HEK293T (cell line): ENCODE measurements around the gene EXOC4.

Experiments
- CTCF ChIA-PET: fragments of 350-600 bp; formaldehyde crosslinking; extraction: SDS; loops from one replicate; lab custom pipeline; 2021; ENCODE audit warnings: antibody characterized with exemption, inconsistent platforms; lab: Yijun Ruan, JAX
- POLR2A ChIA-PET: fragments of 350-600 bp; formaldehyde crosslinking; extraction: SDS; loops from one replicate; lab custom pipeline; 2020; ENCODE audit warnings: antibody characterized with exemption, inconsistent platforms; lab: Yijun Ruan, JAX
- DNase-seq: peaks from one replicate; pipeline ENCODE4 v3.0.0; 2012; ENCODE audit warnings: mixed read lengths; ENCODE audit errors: extremely low spot score
- ARNT ChIP-seq: fragments of 450-650 bp; IDR thresholded peaks from 2 replicates; pipeline ENCODE4 v1.6.1; 2017; ENCODE audit warnings: mild to moderate bottlenecking
- BHLHE40 ChIP-seq: fragments of 450-650 bp; IDR thresholded peaks from 2 replicates; pipeline ENCODE4 v1.6.1; 2016; ENCODE audit warnings: mild to moderate bottlenecking, moderate library complexity, borderline replicate concordance
- CTBP1 ChIP-seq: fragments of 450-650 bp; IDR thresholded peaks from 2 replicates; pipeline ENCODE4 v1.6.1; 2016; ENCODE audit warnings: borderline replicate concordance
- ELF4 ChIP-seq: fragments of 450-650 bp; IDR thresholded peaks from 2 replicates; pipeline ENCODE4 v1.6.1; 2017; ENCODE audit warnings: antibody characterized with exemption
- FOXA1 ChIP-seq: fragments of 450-650 bp; IDR thresholded peaks from 2 replicates; pipeline ENCODE4 v1.6.1; 2016; ENCODE audit warnings: mild to moderate bottlenecking
- FOXK2 ChIP-seq: fragments of 450-650 bp; IDR thresholded peaks from 2 replicates; pipeline ENCODE4 v1.6.1; 2016; ENCODE audit warnings: mild to moderate bottlenecking
- FOXM1 ChIP-seq: fragments of 450-650 bp; IDR thresholded peaks from 2 replicates; pipeline ENCODE4 v1.6.1; 2017; ENCODE audit warnings: mild to moderate bottlenecking, borderline replicate concordance
- HDGF ChIP-seq: fragments of 450-650 bp; IDR thresholded peaks from 2 replicates; pipeline ENCODE4 v1.6.1; 2017; ENCODE audit warnings: antibody characterized with exemption, borderline replicate concordance
- L3MBTL2 ChIP-seq: fragments of 450-650 bp; conservative IDR thresholded peaks from 2 replicates; pipeline ENCODE4 v1.6.1; 2016; ENCODE audit warnings: mild to moderate bottlenecking
- LEF1 ChIP-seq: fragments of 450-650 bp; IDR thresholded peaks from 2 replicates; pipeline ENCODE4 v1.6.1; 2017; ENCODE audit warnings: mild to moderate bottlenecking, borderline replicate concordance
- NFRKB ChIP-seq: fragments of 450-650 bp; IDR thresholded peaks from 2 replicates; pipeline ENCODE4 v1.6.1; 2016; ENCODE audit warnings: mild to moderate bottlenecking, moderate library complexity
- SP1 ChIP-seq: fragments of 450-650 bp; IDR thresholded peaks from 2 replicates; pipeline ENCODE4 v1.6.1; 2017
- SUZ12 ChIP-seq: fragments of 450-650 bp; IDR thresholded peaks from 2 replicates; pipeline ENCODE4 v1.6.1; 2016; ENCODE audit warnings: mild to moderate bottlenecking
- TARDBP ChIP-seq: fragments of 450-650 bp; IDR thresholded peaks from 2 replicates; pipeline ENCODE4 v1.6.1; 2016
- ZNF384 ChIP-seq: fragments of 450-650 bp; IDR thresholded peaks from 2 replicates; pipeline ENCODE4 v1.6.1; 2016
- TF ChIP-seq, protein P1 (sequence below): fragments of 450-650 bp; IDR thresholded peaks from 2 replicates; pipeline ENCODE4 v1.6.1; 2016

The EXOC4 gene

DNA sequence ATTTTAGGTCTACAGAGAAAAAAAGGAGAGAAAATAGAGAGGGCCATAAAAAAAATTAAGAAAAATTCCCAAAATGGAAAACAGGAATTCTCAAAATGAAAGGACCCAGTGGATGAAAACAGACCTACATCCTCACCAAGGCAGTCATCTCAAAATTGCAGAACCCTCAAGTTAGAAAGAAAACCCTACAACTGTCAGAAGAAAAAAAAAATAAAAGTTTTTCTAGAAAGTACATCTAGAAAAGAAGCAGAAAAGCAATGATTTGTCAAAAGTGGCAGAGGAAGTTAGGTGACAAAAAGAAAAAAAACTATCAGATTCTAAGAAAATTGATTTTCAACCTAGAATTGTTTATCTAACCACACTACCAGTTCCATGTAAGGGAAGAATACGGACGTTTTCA is 706.6 kb downstream of the EXOC4 start:
- TF ChIP-seq SUZ12 (no peak), FOXM1 (no peak), LEF1 (no peak), SP1 (no peak), CTBP1 (no peak), ARNT (no peak)
- TF ChIP-seq, protein P1, sequence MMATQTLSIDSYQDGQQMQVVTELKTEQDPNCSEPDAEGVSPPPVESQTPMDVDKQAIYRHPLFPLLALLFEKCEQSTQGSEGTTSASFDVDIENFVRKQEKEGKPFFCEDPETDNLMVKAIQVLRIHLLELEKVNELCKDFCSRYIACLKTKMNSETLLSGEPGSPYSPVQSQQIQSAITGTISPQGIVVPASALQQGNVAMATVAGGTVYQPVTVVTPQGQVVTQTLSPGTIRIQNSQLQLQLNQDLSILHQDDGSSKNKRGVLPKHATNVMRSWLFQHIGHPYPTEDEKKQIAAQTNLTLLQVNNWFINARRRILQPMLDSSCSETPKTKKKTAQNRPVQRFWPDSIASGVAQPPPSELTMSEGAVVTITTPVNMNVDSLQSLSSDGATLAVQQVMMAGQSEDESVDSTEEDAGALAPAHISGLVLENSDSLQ: no peak
- ChIA-PET CTCF (no interaction called here), POLR2A (no interaction called here)
- no peak for DNase-seq

DNA sequence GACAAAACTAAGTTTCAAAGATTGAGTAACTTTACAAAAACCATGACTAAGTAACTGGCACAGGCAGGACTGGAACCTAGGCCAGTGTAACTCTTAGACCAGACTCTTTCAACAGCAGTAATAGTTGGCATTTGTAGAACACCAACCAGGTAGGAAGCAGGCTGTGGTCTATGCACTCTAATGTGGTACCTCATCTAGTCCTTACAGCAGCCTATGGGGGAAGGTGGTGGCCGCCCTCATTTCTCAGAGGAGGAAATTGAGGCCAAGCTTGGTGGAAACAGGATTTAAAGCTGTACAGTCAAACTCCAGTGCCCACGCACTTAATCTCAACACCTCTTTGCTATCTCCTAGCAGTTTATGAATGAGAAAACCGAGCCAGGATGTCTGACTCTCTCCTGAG is 708.8 kb downstream of the EXOC4 start:
- ChIA-PET CTCF (no interaction called here), POLR2A (no interaction called here)
- DNase-seq: no peak
- TF ChIP-seq SP1 (no peak), L3MBTL2 (no peak), NFRKB (no peak), BHLHE40 (no peak), LEF1 (no peak), FOXA1 (no peak), SUZ12 (no peak), CTBP1 (no peak)

DNA sequence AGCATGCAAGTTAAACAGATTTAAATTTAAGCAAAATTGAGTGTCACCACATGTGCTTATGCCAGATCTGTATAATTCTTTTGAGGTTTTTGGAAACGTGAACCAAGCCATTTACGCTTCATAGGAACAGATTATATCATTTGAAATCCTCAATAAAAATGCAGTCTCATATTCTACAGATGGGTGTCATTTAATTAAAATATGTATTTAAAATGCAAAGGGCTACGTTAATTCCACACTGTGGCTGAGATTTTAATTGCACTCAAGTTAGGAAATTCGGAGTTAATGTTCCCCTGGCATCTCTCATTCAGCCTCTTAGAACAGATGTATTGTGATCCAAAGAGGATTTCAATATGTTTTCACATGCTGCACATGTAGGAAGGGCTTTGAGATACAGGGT is 709.8 kb downstream of the EXOC4 start:
- POLR2A ChIA-PET: no interaction called here
- CTCF ChIA-PET: no interaction called here

DNA sequence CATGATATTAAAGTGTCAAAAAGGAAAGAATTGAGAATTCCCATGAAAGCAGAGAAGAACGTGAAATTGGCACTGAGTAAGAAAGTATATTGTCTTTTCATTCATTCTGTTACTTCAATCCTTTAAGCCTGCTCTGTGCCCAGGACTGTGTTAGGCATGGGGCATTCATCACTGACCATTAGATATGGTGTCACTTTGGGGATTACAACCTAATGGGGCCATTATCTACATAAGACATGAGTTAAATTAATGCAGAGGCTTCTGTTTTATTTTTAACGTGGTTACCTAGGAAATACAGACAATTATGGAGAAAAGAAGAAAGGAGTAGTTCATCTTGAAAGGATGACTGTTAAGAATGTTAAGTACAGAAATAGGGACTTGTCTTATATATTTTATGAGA is 710.8 kb downstream of the EXOC4 start:
- ChIA-PET CTCF (no interaction called here), POLR2A (no interaction called here)
- DNase-seq: no peak
- TF ChIP-seq HDGF (no peak), FOXK2 (no peak), BHLHE40 (no peak), TARDBP (no peak), FOXM1 (no peak), FOXA1 (no peak), SUZ12 (no peak), L3MBTL2 (no peak), ZNF384 (no peak), SP1 (no peak), ELF4 (no peak), NFRKB (no peak), ARNT (no peak), CTBP1 (no peak), LEF1 (no peak)
- TF ChIP-seq, protein P1: no peak

More for the DNA sequence above, 709.8 kb downstream of the EXOC4 start:
- DNase-seq: no peak
- TF ChIP-seq L3MBTL2 (no peak), FOXK2 (no peak), TARDBP (no peak), ARNT (no peak), FOXA1 (no peak), SUZ12 (no peak), NFRKB (no peak), FOXM1 (no peak), ZNF384 (no peak), BHLHE40 (no peak), CTBP1 (no peak), ELF4 (no peak), SP1 (no peak), HDGF (no peak), LEF1 (no peak)
- TF ChIP-seq, protein P1: no peak

DNA sequence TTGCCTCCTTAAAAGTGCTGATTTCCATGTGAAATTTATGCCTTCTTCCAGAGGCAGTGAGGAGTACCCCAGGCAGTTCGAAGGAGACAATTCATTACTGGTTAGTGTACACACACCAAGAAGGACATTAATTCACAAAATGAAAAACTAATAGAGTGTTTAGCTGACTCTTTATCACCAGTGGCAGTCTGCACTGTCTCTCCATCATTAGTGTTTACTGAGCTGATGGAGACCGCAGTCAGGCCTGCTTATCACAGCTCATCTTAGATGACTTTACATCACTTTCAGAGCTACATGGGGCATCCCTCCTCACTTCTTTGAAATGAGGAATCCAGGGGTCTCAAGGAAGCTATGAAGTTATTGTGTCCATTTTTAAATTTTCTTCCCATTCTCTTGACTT is 718.7 kb downstream of the EXOC4 start:
- DNase-seq: no peak
- CTCF ChIA-PET: no interaction called here
- TF ChIP-seq CTBP1 (no peak), FOXM1 (no peak), ZNF384 (no peak), LEF1 (no peak), FOXK2 (no peak), ARNT (no peak), L3MBTL2 (no peak), TARDBP (no peak), BHLHE40 (no peak), SUZ12 (no peak), SP1 (no peak), FOXA1 (no peak), ELF4 (no peak), NFRKB (no peak), HDGF (no peak)
- TF ChIP-seq, protein P1: no peak
- POLR2A ChIA-PET: interaction anchor here (1.1 kb wide), 1 partner anchor 346 kb away, joined by 4 read pairs; the partner anchor contains the start of gene SLC35B4
